Measurements from ENCODE around the gene RDH5.

DNA sequence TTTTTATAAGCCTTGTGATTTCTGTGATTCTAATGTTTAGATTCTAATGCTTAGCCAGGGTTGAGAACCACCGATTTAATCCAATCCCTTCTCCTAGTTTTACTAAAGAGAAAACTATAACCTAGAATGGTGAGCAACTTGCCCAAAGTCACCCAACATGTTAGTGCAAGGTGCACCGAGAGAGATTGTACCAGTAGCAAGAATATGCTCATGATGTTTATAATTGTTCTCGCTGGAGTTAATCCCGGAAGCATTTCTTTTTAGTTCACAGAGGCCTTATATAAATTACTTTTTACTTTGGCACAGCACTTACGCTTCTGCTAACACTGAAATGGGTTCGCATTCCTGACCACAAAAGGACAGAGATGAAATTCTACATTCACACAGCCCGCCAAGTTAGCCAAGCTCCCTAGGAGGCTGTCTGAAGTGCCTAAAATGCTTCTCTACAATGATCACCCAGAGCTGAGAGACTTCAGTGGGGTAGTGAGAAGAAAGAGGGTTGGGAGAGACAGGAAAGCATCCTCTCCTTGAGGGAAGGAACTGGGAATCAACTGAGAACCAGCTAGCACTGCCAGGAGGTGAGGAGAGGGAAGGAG is 4.9 kb upstream of the RDH5 start:
- TF ChIP-seq BHLHE40 (IDR thresholded peaks at IDR 0.05; ENCODE audit: borderline replicate concordance) (no peak), SUZ12 (IDR thresholded peaks at IDR 0.05) (no peak), FOXM1 (IDR thresholded peaks at IDR 0.05; ENCODE audit: borderline replicate concordance) (no peak), ELF4 (IDR thresholded peaks at IDR 0.05) (no peak), FOXA1 (IDR thresholded peaks at IDR 0.05) (no peak), FOXK2 (IDR thresholded peaks at IDR 0.05) (no peak), SP1 (IDR thresholded peaks at IDR 0.05) (no peak)
- TF ChIP-seq, protein P1, sequence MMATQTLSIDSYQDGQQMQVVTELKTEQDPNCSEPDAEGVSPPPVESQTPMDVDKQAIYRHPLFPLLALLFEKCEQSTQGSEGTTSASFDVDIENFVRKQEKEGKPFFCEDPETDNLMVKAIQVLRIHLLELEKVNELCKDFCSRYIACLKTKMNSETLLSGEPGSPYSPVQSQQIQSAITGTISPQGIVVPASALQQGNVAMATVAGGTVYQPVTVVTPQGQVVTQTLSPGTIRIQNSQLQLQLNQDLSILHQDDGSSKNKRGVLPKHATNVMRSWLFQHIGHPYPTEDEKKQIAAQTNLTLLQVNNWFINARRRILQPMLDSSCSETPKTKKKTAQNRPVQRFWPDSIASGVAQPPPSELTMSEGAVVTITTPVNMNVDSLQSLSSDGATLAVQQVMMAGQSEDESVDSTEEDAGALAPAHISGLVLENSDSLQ (IDR thresholded peaks at IDR 0.05), result no peak

Measured in HEK293T (cell line).